ENCODE measurements around the gene LCE2A. TPM values are rescaled to one million over a fixed set of nuclear protein-coding genes. Genes with fewer than 3 reads are reported as not detected.

The LCE2A gene
- polyA plus RNA-seq, 1 donor (not counting 4 experiments of a cell fraction or from before 2014, with no cell fraction given): 0.16 TPM

DNA sequence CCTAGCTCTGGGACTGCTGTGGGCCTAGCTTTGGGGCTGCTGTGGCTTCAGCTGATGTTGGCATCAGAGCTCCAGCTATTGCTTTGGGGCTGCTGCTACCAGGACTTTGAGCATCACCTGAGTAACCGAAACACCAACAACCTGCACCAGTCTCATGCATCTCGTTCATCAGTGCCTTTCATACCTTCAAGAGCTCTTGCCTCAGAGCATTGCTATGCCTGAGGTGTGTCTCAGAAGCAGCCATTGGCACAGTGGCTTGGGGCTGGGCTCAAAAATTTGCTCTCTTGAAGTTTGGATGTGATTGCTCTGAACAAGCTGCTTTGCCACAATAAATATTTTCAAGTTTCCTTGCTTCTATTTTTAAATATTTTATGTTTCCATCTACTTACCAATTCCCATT is 41.7 kb upstream of the LCE2A start:
- Histone ChIP-seq H3K36me3 (ENCODE audit: control insufficient read depth in 2 of 2, extremely low read depth in 1 of 2, insufficient read depth in 2 of 2, low read length in 2 of 2) (no peaks in the 10 kb centered on the region), H3K9me3 (ENCODE audit: control insufficient read depth, low read depth, low read length) (no peaks in the 10 kb centered on the region), H3K4me1 (ENCODE audit: control insufficient read depth, extremely low read depth, insufficient read depth, low read length) (peaks cover 6% of the 10 kb centered on the region), H3K4me2 (ENCODE audit: control insufficient read depth, extremely low read depth, insufficient read depth, low read depth, low read length) (no peak overlapping the region), H3K27me3 (ENCODE audit: control insufficient read depth, extremely low read depth, insufficient read depth, low read length) (no peaks in the 10 kb centered on the region), H3K79me2 (ENCODE audit: control insufficient read depth, insufficient read depth, low read length) (no peaks in the 10 kb centered on the region), H4K20me1 (ENCODE audit: control insufficient read depth, extremely low read depth, insufficient read depth, low read length) (no peaks in the 10 kb centered on the region), H2AFZ (ENCODE audit: control insufficient read depth, low read length) (no peak overlapping the region), H3K27ac (ENCODE audit: control insufficient read depth, insufficient read depth, low read length) (no peak overlapping the region), H3K9ac (ENCODE audit: control insufficient read depth, extremely low read depth, insufficient read depth, low read length) (no peak overlapping the region), H3K9me1 (ENCODE audit: control insufficient read depth, extremely low read depth, insufficient read depth, low read length) (no peaks in the 10 kb centered on the region), H3K4me3 (ENCODE audit: control insufficient read depth in 2 of 3, extremely low read depth in 1 of 3, insufficient read depth in 2 of 3, low read depth in 1 of 3, low read length in 3 of 3) (no peak overlapping the region)
- no peak for DNase-seq (ENCODE audit: low read depth, low spot score)
- TF ChIP-seq, protein P1, sequence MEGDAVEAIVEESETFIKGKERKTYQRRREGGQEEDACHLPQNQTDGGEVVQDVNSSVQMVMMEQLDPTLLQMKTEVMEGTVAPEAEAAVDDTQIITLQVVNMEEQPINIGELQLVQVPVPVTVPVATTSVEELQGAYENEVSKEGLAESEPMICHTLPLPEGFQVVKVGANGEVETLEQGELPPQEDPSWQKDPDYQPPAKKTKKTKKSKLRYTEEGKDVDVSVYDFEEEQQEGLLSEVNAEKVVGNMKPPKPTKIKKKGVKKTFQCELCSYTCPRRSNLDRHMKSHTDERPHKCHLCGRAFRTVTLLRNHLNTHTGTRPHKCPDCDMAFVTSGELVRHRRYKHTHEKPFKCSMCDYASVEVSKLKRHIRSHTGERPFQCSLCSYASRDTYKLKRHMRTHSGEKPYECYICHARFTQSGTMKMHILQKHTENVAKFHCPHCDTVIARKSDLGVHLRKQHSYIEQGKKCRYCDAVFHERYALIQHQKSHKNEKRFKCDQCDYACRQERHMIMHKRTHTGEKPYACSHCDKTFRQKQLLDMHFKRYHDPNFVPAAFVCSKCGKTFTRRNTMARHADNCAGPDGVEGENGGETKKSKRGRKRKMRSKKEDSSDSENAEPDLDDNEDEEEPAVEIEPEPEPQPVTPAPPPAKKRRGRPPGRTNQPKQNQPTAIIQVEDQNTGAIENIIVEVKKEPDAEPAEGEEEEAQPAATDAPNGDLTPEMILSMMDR (optimal IDR thresholded peaks at IDR 0.05 in 1 of 3, IDR thresholded peaks at IDR 0.05 in 1 of 3, conservative IDR thresholded peaks at IDR 0.05 in 1 of 3; ENCODE audit: extremely low read depth in 1 of 3, insufficient read depth in 2 of 3, low read length in 3 of 3): no peak
- TF ChIP-seq EZH2 (IDR thresholded peaks at IDR 0.05; ENCODE audit: low read length): no peak
- FAIRE-seq: no peak
- dilution Hi-C loops (cut with MboI; ENCODE audit: extremely low pct_ligation_motif_present, low sequenced_read_pairs): no loop called here

DNA sequence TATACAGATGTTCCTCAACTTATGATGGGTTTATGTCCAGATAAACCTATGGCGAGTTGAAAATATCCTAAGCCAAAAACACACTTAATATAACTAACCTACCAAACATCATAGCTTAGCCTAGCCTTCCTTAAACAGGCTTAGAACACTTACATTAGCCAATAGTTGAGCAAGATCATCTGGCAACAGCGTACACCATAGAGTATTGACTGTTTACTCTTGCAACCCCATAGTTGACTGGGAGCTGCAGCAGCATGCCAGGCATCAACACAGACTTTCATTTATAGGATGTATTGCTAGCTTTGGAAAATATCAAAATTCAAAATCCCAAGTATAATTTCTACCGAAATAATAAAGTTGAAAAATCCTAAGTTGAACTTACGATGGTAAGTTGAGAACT is 40.5 kb upstream of the LCE2A start:
- no peaks in the 10 kb centered on the region for H3K79me2 ChIP-seq (ENCODE audit: control insufficient read depth, insufficient read depth, low read length)
- no peak overlapping the region for H3K4me3 ChIP-seq (ENCODE audit: control insufficient read depth in 2 of 3, extremely low read depth in 1 of 3, insufficient read depth in 2 of 3, low read depth in 1 of 3, low read length in 3 of 3)
- TF ChIP-seq, protein P1 (optimal IDR thresholded peaks at IDR 0.05 in 1 of 3, IDR thresholded peaks at IDR 0.05 in 1 of 3, conservative IDR thresholded peaks at IDR 0.05 in 1 of 3; ENCODE audit: extremely low read depth in 1 of 3, insufficient read depth in 2 of 3, low read length in 3 of 3): no peak
- no peak for TF ChIP-seq EZH2 (IDR thresholded peaks at IDR 0.05; ENCODE audit: low read length)
- no peak overlapping the region for H3K4me2 ChIP-seq (ENCODE audit: control insufficient read depth, extremely low read depth, insufficient read depth, low read depth, low read length)
- H4K20me1 ChIP-seq (ENCODE audit: control insufficient read depth, extremely low read depth, insufficient read depth, low read length): no peaks in the 10 kb centered on the region
- no peaks in the 10 kb centered on the region for H3K9me1 ChIP-seq (ENCODE audit: control insufficient read depth, extremely low read depth, insufficient read depth, low read length)
- no peak overlapping the region for H2AFZ ChIP-seq (ENCODE audit: control insufficient read depth, low read length)
- H3K27me3 ChIP-seq (ENCODE audit: control insufficient read depth, extremely low read depth, insufficient read depth, low read length): no peaks in the 10 kb centered on the region
- H3K9ac ChIP-seq (ENCODE audit: control insufficient read depth, extremely low read depth, insufficient read depth, low read length): no peak overlapping the region
- dilution Hi-C loops (cut with MboI; ENCODE audit: extremely low pct_ligation_motif_present, low sequenced_read_pairs): no loop called here
- no peaks in the 10 kb centered on the region for H3K9me3 ChIP-seq (ENCODE audit: control insufficient read depth, low read depth, low read length)
- no peaks in the 10 kb centered on the region for H3K36me3 ChIP-seq (ENCODE audit: control insufficient read depth in 2 of 2, extremely low read depth in 1 of 2, insufficient read depth in 2 of 2, low read length in 2 of 2)
- DNase-seq (ENCODE audit: low read depth, low spot score) (no peak), FAIRE-seq (no peak)
- peaks cover 6% of the 10 kb centered on the region for H3K4me1 ChIP-seq (ENCODE audit: control insufficient read depth, extremely low read depth, insufficient read depth, low read length)
- no peak overlapping the region for H3K27ac ChIP-seq (ENCODE audit: control insufficient read depth, insufficient read depth, low read length)
